ENCODE results near the gene ADAMTS12.

ADAMTS12 gene

GRCh38 chr5:33801292-33801691 lies 90.5 kb downstream of the ADAMTS12 start:
- no peak for DNase-seq

- no peak for DNase-seq
Measured at GRCh38 chr5:33800241-33800950, 91.4 kb downstream of the ADAMTS12 start.

- DNase-seq, result no peak
Measured at GRCh38 chr5:33795496-33795895, 96.3 kb downstream of the ADAMTS12 start.

- DNase-seq, result no peak
Measured at GRCh38 chr5:33794550-33795181, 97.1 kb downstream of the ADAMTS12 start.

GRCh38 chr5:33793836-33794549 lies 97.8 kb downstream of the ADAMTS12 start:
- DNase-seq, result no peak

- DNase-seq, result no peak
Measured at GRCh38 chr5:33793276-33793675, 98.5 kb downstream of the ADAMTS12 start.

- DNase-seq, result no peak
Measured at GRCh38 chr5:33792559-33792958, 99.2 kb downstream of the ADAMTS12 start.

- no peak for DNase-seq
Measured at GRCh38 chr5:33789567-33789957, 102.2 kb downstream of the ADAMTS12 start.

GRCh38 chr5:33788922-33789566 lies 102.7 kb downstream of the ADAMTS12 start:
- no peak for DNase-seq

- no peak for DNase-seq
Measured at GRCh38 chr5:33785571-33785970, 106.2 kb downstream of the ADAMTS12 start.

- no peak for DNase-seq
Measured at GRCh38 chr5:33781286-33781685, 110.5 kb downstream of the ADAMTS12 start.

GRCh38 chr5:33776151-33776660 lies 115.6 kb downstream of the ADAMTS12 start:
- DNase-seq, result no peak

GRCh38 chr5:33774341-33774740 lies 117.4 kb downstream of the ADAMTS12 start:
- DNase-seq, result no peak

- no peak for DNase-seq
Measured at GRCh38 chr5:33772380-33772897, 119.4 kb downstream of the ADAMTS12 start.

GRCh38 chr5:33769968-33770367 lies 121.8 kb downstream of the ADAMTS12 start:
- DNase-seq, result no peak

- no peak for DNase-seq
Measured at GRCh38 chr5:33769196-33769595, 122.6 kb downstream of the ADAMTS12 start.

- DNase-seq, result no peak
Measured at GRCh38 chr5:33766023-33766422, 125.8 kb downstream of the ADAMTS12 start.

GRCh38 chr5:33764786-33765185 lies 127.0 kb downstream of the ADAMTS12 start:
- DNase-seq, result no peak

GRCh38 chr5:33763435-33763834 lies 128.4 kb downstream of the ADAMTS12 start:
- no peak for DNase-seq

GRCh38 chr5:33762859-33763258 lies 128.9 kb downstream of the ADAMTS12 start:
- no peak for DNase-seq

GRCh38 chr5:33761139-33761538 lies 130.7 kb downstream of the ADAMTS12 start:
- DNase-seq, result no peak

GRCh38 chr5:33758737-33759136 lies 133.1 kb downstream of the ADAMTS12 start:
- DNase-seq, result no peak

GRCh38 chr5:33756491-33756890 lies 135.3 kb downstream of the ADAMTS12 start:
- no peak for DNase-seq

All from inflammatory macrophage (primary cell).